Liver (tissue), 3 donors: ENCODE measurements around the gene DTD1.

ENCODE experiments used
- CTCF ChIP-seq: fragments of 150-350 bp; IDR thresholded peaks from 2 replicates; pipeline ENCODE4 v1.5.1; 2017; ENCODE audit warnings: improper control_type of control experiment, low read depth, low read length; ENCODE audit not compliant: missing input control
- EGR1 ChIP-seq, 2 donors: IDR thresholded peaks; 2 replicates each; pipeline ENCODE4 v1.6.1; 2016 to 2018; ENCODE audit warnings: antibody characterized with exemption in 2 of 2, low read depth in 2 of 2
- FOXA1 ChIP-seq: IDR thresholded peaks from 2 replicates; pipeline ENCODE4 v1.6.1; 2016; ENCODE audit warnings: antibody characterized with exemption
- FOXA2 ChIP-seq: IDR thresholded peaks from 2 replicates; pipeline ENCODE4 v1.6.1; 2016; ENCODE audit warnings: antibody characterized with exemption
- JUND ChIP-seq, 2 donors: IDR thresholded peaks; 2 replicates each; pipeline ENCODE4 v1.6.1; 2016; ENCODE audit warnings: antibody characterized with exemption in 2 of 2
- REST ChIP-seq: IDR thresholded peaks from 2 replicates; pipeline ENCODE4 v1.6.1; 2016; ENCODE audit warnings: antibody characterized with exemption, mild to moderate bottlenecking
- RXRA ChIP-seq, 2 donors: IDR thresholded peaks; 2 replicates each; pipeline ENCODE4 v1.6.1; 2017 to 2018; ENCODE audit warnings: antibody characterized with exemption in 2 of 2, mild to moderate bottlenecking in 1 of 2
- TAF1 ChIP-seq: conservative IDR thresholded peaks from 2 replicates; pipeline ENCODE4 v1.6.1; 2016; ENCODE audit warnings: antibody characterized with exemption, mild to moderate bottlenecking
- YY1 ChIP-seq: IDR thresholded peaks from 2 replicates; pipeline ENCODE4 v1.6.1; 2016; ENCODE audit warnings: antibody characterized with exemption, mild to moderate bottlenecking
- ZBTB33 ChIP-seq: IDR thresholded peaks from 2 replicates; pipeline ENCODE4 v1.6.1; 2016; ENCODE audit warnings: antibody characterized with exemption
- donor health status: healthy.
- donor health status: healthy.

GRCh38 chr20:18738055-18738454 lies 150.2 kb downstream of the DTD1 start:
- no peak for TF ChIP-seq TAF1
- no peak for TF ChIP-seq CTCF
- no peak for TF ChIP-seq EGR1 (IDR thresholded peaks at IDR 0.05; ENCODE audit: low read depth in 2 of 2)
- no peak for TF ChIP-seq RXRA (IDR thresholded peaks at IDR 0.05)
- TF ChIP-seq JUND (IDR thresholded peaks at IDR 0.05), result no peak
- TF ChIP-seq FOXA1, result no peak
- no peak for TF ChIP-seq YY1
- TF ChIP-seq ZBTB33, result no peak
- TF ChIP-seq FOXA2, result no peak
- no peak for TF ChIP-seq REST
